Suppressor macrophage (primary cell): ENCODE measurements around the gene NUS1.
"Not testable (repeated sequence)": the region's sequence is repeated elsewhere in the genome, so short reads cannot be mapped to it uniquely, and the experiment has no call there.

Experiments used
- DNase-seq, 4 experiments: peaks; one replicate each; pipeline ENCODE4 v3.0.0-alpha.2; 2020 to 2022

NUS1 gene

DNA sequence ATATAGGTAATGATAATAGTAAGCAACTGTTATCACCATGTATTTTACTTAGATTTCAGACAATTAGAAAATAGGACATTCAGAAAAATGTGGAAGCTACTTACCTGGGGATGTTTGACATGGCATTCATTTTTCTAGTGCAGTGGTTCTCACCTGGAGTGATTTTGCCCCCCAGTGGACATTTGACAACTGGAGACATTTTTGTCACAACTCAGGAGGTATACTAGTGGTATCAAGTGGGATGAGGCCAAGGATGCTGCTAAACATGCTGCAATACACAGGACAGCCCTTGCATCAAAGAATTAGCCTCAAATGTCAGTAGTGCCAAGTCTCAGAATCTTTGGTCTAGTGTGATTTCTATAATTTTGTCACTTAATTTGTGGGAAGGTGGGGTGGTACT, 36.1 kb downstream of the NUS1 start:
- DNase-seq: no peak

- DNase-seq: no peak
Measured at GRCh38 chr6:117718895-117719294, 43.6 kb downstream of the NUS1 start.

DNA sequence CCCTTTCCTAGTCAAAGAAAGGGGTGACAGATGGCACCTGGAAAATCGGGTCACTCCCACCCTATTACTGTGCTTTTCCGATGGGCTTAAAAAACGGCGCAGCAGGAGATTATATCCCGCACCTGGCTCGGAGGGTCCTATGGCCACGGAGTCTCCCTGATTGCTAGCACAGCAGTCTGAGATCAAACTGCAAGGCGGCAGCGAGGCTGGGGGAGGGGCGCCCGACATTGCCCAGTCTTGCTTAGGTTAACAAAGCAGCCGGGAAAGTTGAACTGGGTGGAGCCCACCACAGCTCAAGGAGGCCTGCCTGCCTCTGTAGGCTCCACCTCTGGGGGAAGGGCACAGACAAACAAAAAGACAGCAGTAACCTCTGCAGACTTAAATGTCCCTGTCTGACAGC, 46.3 kb downstream of the NUS1 start:
- not testable (repeated sequence) for DNase-seq

- DNase-seq: no peak
Measured at GRCh38 chr6:117728626-117729025, 53.4 kb downstream of the NUS1 start.

GRCh38 chr6:117729613-117730012, 54.3 kb downstream of the NUS1 start:
- DNase-seq: peak in 1 of 4 experiments; percentile 23

DNA sequence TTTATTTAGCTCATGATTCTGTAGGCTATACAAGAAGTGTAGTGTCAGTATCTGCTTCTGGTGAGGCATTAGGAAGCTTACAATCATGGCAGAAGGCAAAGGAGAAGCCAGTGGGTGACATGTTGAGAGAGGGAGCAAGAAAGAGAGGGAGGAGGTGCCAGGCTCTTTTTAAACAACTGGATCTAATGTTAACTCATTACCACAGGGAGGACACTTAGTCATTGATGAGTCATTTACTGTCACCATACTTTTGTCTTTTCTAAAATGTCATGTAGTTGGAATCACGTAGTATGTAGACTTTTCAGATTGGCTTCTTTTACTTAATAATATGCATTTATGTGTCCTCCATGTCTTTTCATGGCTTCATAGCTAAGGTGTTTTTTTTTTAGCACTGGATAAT, 58.1 kb downstream of the NUS1 start:
- DNase-seq: peak in 1 of 4 experiments; percentile 2

DNA sequence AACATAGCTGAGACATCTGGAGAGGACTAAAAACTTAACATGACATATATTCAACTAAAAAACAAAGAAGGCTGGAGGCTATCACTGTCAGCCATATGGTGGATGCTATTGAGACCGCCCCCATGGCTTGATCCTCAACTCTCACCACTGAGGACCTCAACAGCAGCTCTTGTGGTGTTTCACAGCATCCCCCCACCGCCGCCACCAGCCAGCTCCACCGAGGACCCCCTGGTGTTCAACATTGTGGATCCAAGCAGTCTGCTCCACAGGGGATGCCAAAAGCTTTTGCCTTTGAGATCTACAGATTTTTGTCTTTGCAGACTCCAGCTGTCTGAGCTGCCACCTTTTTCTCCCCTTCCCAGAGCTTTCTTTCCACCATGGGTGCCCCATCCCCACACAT, 64.6 kb downstream of the NUS1 start:
- no peak for DNase-seq

DNA sequence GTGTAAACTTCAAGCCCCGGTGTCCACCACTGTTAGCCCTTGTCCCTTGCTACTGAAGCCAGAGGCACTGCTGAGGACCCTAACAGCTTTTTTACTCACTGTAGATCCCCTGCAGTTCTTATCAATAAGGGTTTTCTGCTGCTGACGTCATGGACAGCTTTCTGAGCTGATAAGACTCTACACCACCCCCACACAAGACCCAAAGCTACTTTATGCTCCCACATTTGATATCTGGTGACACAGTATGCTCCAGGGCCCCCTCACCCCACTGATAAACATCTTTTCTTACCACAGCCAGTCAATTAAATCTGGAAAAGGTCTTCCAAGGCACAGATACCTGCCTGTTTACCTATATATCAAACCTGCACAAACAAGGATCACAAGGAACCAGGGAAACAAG, 65.3 kb downstream of the NUS1 start:
- DNase-seq: no peak

DNA sequence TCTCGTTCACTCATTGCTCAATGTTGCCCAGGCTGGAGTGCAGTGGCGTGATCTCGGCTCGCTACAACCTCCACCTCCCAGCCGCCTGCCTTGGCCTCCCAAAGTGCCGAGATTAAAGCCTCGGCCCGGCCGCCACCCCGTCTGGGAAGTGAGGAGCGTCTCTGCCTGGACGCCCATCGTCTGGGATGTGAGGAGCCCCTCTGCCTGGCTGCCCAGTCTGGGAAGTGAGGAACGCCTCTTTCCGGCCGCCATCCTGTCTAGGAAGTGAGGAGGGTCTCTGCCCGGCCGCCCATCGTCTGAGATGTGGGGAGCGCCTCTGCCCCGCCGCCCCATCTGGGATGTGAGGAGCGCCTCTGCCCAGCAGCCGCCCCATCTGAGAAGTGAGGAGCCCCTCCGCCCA, 75.4 kb downstream of the NUS1 start:
- not testable (repeated sequence) for DNase-seq
